Panc1 (cell line): ENCODE results near the gene DBR1.

Experiments
- POLR2AphosphoS5 ChIP-seq: IDR thresholded peaks from 2 replicates; pipeline ENCODE4 v1.6.1; 2012; ENCODE audit warnings: mild to moderate bottlenecking, low read depth, low read length, moderate library complexity
- TCF7L2 ChIP-seq: IDR thresholded peaks from 2 replicates; pipeline ENCODE4 v1.6.1; 2011; ENCODE audit warnings: mild to moderate bottlenecking, low read depth, low read length, inconsistent platforms
- TF ChIP-seq, protein P1 (sequence below): fragments of 450-650 bp; IDR thresholded peaks from 2 replicates; pipeline ENCODE4 v1.5.1; 2017; ENCODE audit warnings: mild to moderate bottlenecking
- TF ChIP-seq, protein P2 (sequence below), 2 experiments: IDR thresholded peaks; 2 replicates each; pipeline ENCODE4 v1.6.1; 2011 to 2012; ENCODE audit warnings: low read depth in 2 of 2, control low read depth in 1 of 2, low read length in 1 of 2, mild to moderate bottlenecking in 1 of 2, moderate library complexity in 1 of 2; ENCODE audit not compliant: insufficient read depth in 1 of 2

DNA sequence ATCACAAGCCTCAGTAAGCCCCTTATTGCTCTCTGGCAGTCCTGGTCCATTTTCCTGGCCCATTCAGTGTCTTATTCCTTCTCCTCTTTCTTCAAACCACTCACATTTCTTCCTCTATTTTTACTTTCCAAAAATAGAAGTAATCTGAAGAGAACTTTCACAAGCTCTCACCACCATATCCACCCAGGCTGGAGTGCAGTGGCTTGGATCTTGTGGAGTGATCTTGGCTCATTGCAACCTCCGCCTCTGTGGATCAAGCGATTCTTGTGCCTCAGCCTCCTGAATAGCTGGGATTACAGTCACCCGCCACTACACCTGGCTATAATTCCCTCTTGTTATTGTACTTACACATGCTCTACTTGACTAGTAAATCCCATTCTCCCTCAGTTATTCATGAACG lies 29.2 kb upstream of the DBR1 start:
- TF ChIP-seq POLR2AphosphoS5 (no peak), TCF7L2 (no peak)
- TF ChIP-seq, protein P1, sequence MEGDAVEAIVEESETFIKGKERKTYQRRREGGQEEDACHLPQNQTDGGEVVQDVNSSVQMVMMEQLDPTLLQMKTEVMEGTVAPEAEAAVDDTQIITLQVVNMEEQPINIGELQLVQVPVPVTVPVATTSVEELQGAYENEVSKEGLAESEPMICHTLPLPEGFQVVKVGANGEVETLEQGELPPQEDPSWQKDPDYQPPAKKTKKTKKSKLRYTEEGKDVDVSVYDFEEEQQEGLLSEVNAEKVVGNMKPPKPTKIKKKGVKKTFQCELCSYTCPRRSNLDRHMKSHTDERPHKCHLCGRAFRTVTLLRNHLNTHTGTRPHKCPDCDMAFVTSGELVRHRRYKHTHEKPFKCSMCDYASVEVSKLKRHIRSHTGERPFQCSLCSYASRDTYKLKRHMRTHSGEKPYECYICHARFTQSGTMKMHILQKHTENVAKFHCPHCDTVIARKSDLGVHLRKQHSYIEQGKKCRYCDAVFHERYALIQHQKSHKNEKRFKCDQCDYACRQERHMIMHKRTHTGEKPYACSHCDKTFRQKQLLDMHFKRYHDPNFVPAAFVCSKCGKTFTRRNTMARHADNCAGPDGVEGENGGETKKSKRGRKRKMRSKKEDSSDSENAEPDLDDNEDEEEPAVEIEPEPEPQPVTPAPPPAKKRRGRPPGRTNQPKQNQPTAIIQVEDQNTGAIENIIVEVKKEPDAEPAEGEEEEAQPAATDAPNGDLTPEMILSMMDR: no peak
- TF ChIP-seq, protein P2, sequence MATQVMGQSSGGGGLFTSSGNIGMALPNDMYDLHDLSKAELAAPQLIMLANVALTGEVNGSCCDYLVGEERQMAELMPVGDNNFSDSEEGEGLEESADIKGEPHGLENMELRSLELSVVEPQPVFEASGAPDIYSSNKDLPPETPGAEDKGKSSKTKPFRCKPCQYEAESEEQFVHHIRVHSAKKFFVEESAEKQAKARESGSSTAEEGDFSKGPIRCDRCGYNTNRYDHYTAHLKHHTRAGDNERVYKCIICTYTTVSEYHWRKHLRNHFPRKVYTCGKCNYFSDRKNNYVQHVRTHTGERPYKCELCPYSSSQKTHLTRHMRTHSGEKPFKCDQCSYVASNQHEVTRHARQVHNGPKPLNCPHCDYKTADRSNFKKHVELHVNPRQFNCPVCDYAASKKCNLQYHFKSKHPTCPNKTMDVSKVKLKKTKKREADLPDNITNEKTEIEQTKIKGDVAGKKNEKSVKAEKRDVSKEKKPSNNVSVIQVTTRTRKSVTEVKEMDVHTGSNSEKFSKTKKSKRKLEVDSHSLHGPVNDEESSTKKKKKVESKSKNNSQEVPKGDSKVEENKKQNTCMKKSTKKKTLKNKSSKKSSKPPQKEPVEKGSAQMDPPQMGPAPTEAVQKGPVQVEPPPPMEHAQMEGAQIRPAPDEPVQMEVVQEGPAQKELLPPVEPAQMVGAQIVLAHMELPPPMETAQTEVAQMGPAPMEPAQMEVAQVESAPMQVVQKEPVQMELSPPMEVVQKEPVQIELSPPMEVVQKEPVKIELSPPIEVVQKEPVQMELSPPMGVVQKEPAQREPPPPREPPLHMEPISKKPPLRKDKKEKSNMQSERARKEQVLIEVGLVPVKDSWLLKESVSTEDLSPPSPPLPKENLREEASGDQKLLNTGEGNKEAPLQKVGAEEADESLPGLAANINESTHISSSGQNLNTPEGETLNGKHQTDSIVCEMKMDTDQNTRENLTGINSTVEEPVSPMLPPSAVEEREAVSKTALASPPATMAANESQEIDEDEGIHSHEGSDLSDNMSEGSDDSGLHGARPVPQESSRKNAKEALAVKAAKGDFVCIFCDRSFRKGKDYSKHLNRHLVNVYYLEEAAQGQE (IDR thresholded peaks at IDR 0.05; ENCODE audit: insufficient read depth in 1 of 2, low read depth in 2 of 2, low read length in 1 of 2): no peak
